Ovary (tissue), 3 donors: Measurements from ENCODE around the gene ILKAP.

ENCODE experiments used
- POLR2A ChIP-seq: fragments of 450-650 bp; IDR thresholded peaks from one replicate; pipeline ENCODE4 v1.6.1; 2017; ENCODE audit warnings: antibody characterized with exemption, mild to moderate bottlenecking, moderate library complexity
- TF ChIP-seq, protein P1 (sequence below), 3 donors: fragments of 450-650 bp in 2 of 3; fragments of 200-600 bp in 1 of 3; IDR thresholded peaks; one replicate each; pipeline versions ENCODE4 v1.5.1 to v1.8.0; 2016 to 2022; ENCODE audit warnings: antibody characterized with exemption in 3 of 3, mild to moderate bottlenecking in 1 of 3
- donor health status: DM: no; HTN: no; CAD: no.

DNA sequence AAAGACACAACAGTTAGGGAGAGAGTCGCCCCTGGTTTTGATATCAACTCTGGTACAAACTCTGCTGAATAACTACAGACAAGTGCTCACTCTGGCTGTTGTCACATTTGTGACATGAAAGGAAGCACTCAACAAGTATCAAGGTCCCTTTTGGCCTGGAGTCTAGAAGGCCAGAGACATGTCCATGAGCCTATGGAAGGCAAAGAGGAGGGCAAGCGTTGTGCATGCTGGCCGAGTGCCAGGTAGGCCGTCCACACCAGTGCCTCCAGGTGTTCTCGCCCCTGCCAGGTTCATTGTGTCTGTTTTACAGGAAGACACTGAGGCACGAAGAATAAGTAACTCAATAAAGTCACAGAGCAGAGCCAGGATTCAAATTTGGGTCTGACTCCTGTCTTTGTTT is 21.1 kb downstream of the ILKAP start:
- no peak for TF ChIP-seq POLR2A
- TF ChIP-seq, protein P1, sequence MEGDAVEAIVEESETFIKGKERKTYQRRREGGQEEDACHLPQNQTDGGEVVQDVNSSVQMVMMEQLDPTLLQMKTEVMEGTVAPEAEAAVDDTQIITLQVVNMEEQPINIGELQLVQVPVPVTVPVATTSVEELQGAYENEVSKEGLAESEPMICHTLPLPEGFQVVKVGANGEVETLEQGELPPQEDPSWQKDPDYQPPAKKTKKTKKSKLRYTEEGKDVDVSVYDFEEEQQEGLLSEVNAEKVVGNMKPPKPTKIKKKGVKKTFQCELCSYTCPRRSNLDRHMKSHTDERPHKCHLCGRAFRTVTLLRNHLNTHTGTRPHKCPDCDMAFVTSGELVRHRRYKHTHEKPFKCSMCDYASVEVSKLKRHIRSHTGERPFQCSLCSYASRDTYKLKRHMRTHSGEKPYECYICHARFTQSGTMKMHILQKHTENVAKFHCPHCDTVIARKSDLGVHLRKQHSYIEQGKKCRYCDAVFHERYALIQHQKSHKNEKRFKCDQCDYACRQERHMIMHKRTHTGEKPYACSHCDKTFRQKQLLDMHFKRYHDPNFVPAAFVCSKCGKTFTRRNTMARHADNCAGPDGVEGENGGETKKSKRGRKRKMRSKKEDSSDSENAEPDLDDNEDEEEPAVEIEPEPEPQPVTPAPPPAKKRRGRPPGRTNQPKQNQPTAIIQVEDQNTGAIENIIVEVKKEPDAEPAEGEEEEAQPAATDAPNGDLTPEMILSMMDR (IDR thresholded peaks at IDR 0.05) = no peak
